ENCODE results near the gene CADM1.

Gene CADM1

DNA sequence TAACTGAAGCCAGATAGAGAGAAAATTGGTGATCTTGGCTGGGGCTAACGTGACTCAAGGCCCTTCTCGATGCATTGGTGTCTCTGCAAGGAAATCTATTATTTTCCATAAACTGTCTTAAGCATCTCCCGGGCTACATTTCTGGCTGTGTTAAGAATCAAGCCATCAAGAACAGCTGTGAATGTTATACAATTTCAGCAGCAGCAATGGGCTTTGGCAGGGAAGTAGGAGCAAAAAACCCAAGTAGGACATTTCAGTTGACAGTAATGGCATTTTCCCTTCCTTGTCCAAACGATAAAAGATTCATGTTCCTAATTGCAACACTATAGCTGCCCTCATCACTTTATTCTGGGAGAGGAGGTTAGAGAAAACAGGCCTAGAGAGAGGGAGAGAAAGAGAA is 335.0 kb downstream of the CADM1 start:
- TF ChIP-seq, protein P1, sequence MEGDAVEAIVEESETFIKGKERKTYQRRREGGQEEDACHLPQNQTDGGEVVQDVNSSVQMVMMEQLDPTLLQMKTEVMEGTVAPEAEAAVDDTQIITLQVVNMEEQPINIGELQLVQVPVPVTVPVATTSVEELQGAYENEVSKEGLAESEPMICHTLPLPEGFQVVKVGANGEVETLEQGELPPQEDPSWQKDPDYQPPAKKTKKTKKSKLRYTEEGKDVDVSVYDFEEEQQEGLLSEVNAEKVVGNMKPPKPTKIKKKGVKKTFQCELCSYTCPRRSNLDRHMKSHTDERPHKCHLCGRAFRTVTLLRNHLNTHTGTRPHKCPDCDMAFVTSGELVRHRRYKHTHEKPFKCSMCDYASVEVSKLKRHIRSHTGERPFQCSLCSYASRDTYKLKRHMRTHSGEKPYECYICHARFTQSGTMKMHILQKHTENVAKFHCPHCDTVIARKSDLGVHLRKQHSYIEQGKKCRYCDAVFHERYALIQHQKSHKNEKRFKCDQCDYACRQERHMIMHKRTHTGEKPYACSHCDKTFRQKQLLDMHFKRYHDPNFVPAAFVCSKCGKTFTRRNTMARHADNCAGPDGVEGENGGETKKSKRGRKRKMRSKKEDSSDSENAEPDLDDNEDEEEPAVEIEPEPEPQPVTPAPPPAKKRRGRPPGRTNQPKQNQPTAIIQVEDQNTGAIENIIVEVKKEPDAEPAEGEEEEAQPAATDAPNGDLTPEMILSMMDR (IDR thresholded peaks at IDR 0.05; ENCODE audit: low read depth, low read length, missing control alignments) = no peak
- in situ Hi-C loops (cut with HindIII; ENCODE audit: low sequenced_read_pairs) = no loop called here
- no peak overlapping the region for H3K4me3 ChIP-seq (ENCODE audit: low read depth, low read length)

DNA sequence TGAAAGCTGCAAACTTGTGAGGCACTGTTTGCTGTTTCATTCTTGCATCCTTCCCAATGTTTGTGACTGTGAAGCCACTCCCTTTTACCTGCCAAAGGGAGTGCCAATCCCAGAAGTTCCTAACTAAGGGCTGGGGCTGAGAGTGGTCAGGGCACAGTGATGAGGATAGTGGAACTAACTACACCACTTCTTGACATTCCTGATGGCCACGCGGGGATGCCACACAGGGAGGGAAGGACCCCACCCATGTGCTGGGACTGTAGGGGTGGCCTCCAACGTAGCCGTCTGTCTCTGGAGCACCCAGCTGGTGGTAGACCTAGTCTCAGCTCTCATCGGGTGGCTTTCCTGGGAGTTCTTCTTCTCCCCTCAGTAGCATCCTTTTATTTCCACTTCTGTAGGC is 335.5 kb downstream of the CADM1 start:
- no peak for DNase-seq (ENCODE audit: low read depth)
- in situ Hi-C loops (cut with HindIII; ENCODE audit: low sequenced_read_pairs) = no loop called here
- no peak overlapping the region for H3K4me3 ChIP-seq (ENCODE audit: low read depth, low read length)
- TF ChIP-seq, protein P1 (IDR thresholded peaks at IDR 0.05; ENCODE audit: low read depth, low read length, missing control alignments) = no peak

More for the DNA sequence above, 335.0 kb downstream of the CADM1 start:
- no peak for DNase-seq (ENCODE audit: low read depth)

DNA sequence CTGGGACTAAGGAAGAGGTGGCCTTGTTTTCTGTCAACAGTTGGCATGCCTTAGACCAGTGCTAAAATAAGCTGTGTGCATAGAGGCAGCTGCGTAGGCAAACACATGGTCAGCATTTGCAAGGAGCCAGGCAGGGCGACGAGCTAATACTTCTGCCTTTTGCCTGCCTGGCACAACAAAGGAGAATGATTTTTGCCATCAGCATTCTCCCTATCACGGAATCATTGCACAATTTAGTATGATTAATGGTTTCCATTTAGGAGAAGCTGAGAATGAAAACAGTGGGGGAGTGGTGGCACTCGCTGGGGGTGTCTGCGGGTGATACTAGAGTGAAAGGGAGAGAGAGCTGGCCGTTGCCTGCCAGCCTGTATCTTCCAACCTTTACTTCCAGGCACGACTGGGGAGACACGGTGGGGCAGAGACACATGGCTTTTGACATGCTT is 336.0 kb downstream of the CADM1 start:
- no peak overlapping the region for H3K4me3 ChIP-seq (ENCODE audit: low read depth, low read length)
- no peak for DNase-seq (ENCODE audit: low read depth)
- TF ChIP-seq, protein P1 (IDR thresholded peaks at IDR 0.05; ENCODE audit: low read depth, low read length, missing control alignments) = no peak
- in situ Hi-C loops (cut with HindIII; ENCODE audit: low sequenced_read_pairs) = no loop called here

DNA sequence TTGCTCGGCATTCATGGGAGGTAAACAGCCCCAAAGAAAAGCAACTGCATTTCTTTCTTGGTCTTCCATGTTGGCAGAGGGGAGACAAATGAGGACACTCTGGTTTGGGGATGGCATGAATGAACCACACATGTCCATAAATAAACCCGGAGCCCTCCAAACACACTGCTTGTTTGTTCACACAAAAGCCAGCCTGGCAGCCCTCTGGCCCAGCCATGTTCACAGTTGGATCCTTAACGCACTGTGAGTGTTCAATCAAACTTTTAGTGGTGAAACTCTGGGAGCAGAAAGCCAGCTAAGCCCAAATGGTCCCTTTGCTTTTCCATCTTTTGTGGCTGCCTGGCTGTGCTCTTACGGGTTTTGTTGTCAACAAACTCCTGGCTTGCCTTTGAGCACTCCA is 336.8 kb downstream of the CADM1 start:
- DNase-seq (ENCODE audit: low read depth) = no peak
- H3K4me3 ChIP-seq (ENCODE audit: low read depth, low read length) = no peak overlapping the region
- TF ChIP-seq, protein P1 (IDR thresholded peaks at IDR 0.05; ENCODE audit: low read depth, low read length, missing control alignments) = no peak
- in situ Hi-C loops (cut with HindIII; ENCODE audit: low sequenced_read_pairs) = no loop called here

DNA sequence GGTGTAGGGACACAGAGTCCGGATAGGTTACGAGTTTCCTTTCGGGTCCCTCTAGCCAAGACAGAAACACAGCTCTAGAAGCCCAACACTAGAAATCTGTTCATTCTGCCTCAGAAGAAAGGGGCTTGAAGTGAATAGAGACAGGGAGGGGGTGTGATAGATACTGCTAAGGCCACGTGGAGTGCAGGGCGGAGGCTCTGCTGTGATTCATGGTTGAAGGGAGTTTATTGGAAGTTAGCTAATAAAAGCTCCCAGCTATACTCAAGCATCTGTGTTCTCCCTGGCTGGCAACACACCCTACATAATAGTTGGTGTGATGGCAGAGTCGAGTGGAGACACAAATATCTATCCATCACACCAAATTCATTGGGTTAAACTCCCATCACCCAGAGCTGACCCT is 337.4 kb downstream of the CADM1 start:
- TF ChIP-seq, protein P1 (IDR thresholded peaks at IDR 0.05; ENCODE audit: low read depth, low read length, missing control alignments) = no peak
- no peak for DNase-seq (ENCODE audit: low read depth)
- no peak overlapping the region for H3K4me3 ChIP-seq (ENCODE audit: low read depth, low read length)
- in situ Hi-C loops (cut with HindIII; ENCODE audit: low sequenced_read_pairs) = no loop called here

DNA sequence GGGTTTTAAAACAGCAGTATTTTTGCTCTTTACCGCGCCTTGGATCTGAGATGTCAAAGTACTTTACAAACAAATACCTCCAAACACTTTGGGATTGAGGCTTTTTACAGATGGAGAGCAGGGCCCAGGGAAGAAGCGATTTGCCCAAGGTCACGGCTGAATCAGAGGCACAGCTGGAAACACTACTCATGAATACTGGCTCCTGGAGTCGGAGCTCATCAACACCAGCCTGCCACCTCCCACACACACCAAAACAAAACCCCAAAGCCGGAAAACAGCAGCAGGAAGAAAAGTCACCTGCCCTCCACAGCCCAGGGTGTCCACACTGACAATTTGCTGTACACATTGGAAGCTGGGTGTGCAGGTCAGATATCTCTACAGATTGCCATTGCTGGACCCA is 339.4 kb downstream of the CADM1 start:
- in situ Hi-C loops (cut with HindIII; ENCODE audit: low sequenced_read_pairs) = no loop called here
- TF ChIP-seq, protein P1 (IDR thresholded peaks at IDR 0.05; ENCODE audit: low read depth, low read length, missing control alignments) = no peak
- DNase-seq (ENCODE audit: low read depth) = peak; percentile 3
- no peak overlapping the region for H3K4me3 ChIP-seq (ENCODE audit: low read depth, low read length)

DNA sequence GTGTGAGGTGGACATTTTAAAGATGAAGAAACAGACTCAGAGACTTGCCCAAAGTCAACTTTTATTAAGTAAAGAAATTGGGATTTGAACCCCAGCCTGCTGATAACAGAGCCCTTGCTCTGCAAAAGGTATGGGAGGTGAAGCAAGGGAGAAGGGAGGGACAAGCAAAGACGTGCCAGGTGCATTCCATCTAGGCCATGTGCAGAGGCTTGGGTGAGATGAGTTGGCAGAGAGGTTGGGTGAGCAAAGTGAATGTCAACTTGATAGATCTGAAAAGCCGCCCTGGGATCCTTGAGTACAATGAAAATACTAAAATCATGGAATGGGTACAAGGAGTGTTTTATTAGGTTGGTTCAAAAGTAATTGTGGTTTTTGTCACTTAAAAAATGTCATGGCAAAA is 341.3 kb downstream of the CADM1 start:
- in situ Hi-C loops (cut with HindIII; ENCODE audit: low sequenced_read_pairs) = no loop called here
- TF ChIP-seq, protein P1 (IDR thresholded peaks at IDR 0.05; ENCODE audit: low read depth, low read length, missing control alignments) = no peak
- no peak for DNase-seq (ENCODE audit: low read depth)
- no peak overlapping the region for H3K4me3 ChIP-seq (ENCODE audit: low read depth, low read length)

Measured in astrocyte of the cerebellum (primary cell).